Endothelial cell of umbilical vein (primary cell): ENCODE data around the gene TIMM29. TPM values are rescaled to one million over a fixed set of nuclear protein-coding genes. Genes with fewer than 3 reads are reported as not detected.

Experiments
- BruUV-seq: library from RNA; stranded (reverse); fragments of 400-500 nt; replicated peaks from 2 replicates; lab custom pipeline; 2021; lab: Mats Ljungman, UMichigan
- CTCF ChIA-PET: fragments of 300-600, 350-600 bp; sonication (Branson Sonifier 250); formaldehyde crosslinking; loops from one replicate; lab custom pipeline; 2021; ENCODE audit warnings: antibody characterized with exemption, inconsistent platforms; lab: Charles Lee
- POLR2A ChIA-PET: fragments of 300-600, 350-600 bp; sonication (Branson Sonifier 250); formaldehyde crosslinking; loops from one replicate; lab custom pipeline; 2021; ENCODE audit warnings: antibody characterized with exemption, inconsistent platforms; lab: Charles Lee
- DNase-seq: peaks from one replicate; pipeline ENCODE4 v3.0.0-alpha.2; 2011; ENCODE audit warnings: low read depth, low spot score
- FAIRE-seq: peaks from 2 replicates; lab custom pipeline; 2011; peaks lifted over from hg19 to GRCh38; lab: Jason Lieb, UNC
- H2AFZ ChIP-seq: 2 replicates; pipeline ENCODE4 v1.6.0; 2012; ENCODE audit warnings: low read depth, low read length, control low read depth, inconsistent platforms
- H3K27ac ChIP-seq: 2 replicates; pipeline ENCODE4 v1.5.1; 2011; ENCODE audit warnings: low read depth, mild to moderate bottlenecking, control low read depth, low read length, moderate library complexity; ENCODE audit not compliant: insufficient read depth
- H3K27me3 ChIP-seq, 2 experiments: 2 replicates each; pipeline versions ENCODE4 v1.6.0 to v1.6.1; 2011; ENCODE audit warnings: low read length in 2 of 2, mixed read lengths in 1 of 2; ENCODE audit not compliant: control insufficient read depth in 2 of 2, insufficient read depth in 2 of 2
- H3K36me3 ChIP-seq, 2 experiments: 2 replicates in 1 of 2; 3 replicates in 1 of 2; pipeline ENCODE4 v1.5.1; 2011; ENCODE audit warnings: low read length in 2 of 2, mild to moderate bottlenecking in 1 of 2, moderate library complexity in 1 of 2; ENCODE audit not compliant: control insufficient read depth in 2 of 2, insufficient read depth in 2 of 2; ENCODE audit errors: extremely low read depth in 1 of 2
- H3K4me1 ChIP-seq: 3 replicates; pipeline ENCODE4 v1.5.1; 2011; ENCODE audit warnings: mild to moderate bottlenecking, low read length; ENCODE audit not compliant: control insufficient read depth, insufficient read depth; ENCODE audit errors: extremely low read depth
- H3K4me2 ChIP-seq: 2 replicates; pipeline ENCODE4 v1.6.1; 2011; ENCODE audit warnings: low read length, control low read depth, mixed read lengths; ENCODE audit not compliant: insufficient read depth
- H3K4me3 ChIP-seq, 3 experiments: fragments of 200-600 bp in 1 of 3; sonication (generic), shearing (Covaris generic) in 1 of 3; replicated peaks in 1 of 3; 2 replicates each; pipeline ENCODE4 v1.5.1; 2011 to 2016; ENCODE audit warnings: control low read depth in 3 of 3, low read length in 3 of 3, mild to moderate bottlenecking in 2 of 3, inconsistent platforms in 1 of 3, low read depth in 1 of 3, moderate library complexity in 1 of 3; ENCODE audit not compliant: insufficient read depth in 1 of 3
- H3K79me2 ChIP-seq: 2 replicates; pipeline ENCODE4 v1.6.0; 2012; ENCODE audit warnings: low read length, inconsistent platforms; ENCODE audit not compliant: control insufficient read depth, insufficient read depth
- H3K9ac ChIP-seq: replicated peaks from 2 replicates; pipeline ENCODE3; 2011; ENCODE audit warnings: low read length, control low read depth; ENCODE audit not compliant: insufficient read depth; ENCODE audit errors: extremely low read depth
- H3K9me1 ChIP-seq: replicated peaks from 3 replicates; pipeline ENCODE4 v1.6.0; 2011; ENCODE audit warnings: mild to moderate bottlenecking, low read length; ENCODE audit not compliant: control insufficient read depth, insufficient read depth; ENCODE audit errors: extremely low read depth
- H3K9me3 ChIP-seq: replicated peaks from 2 replicates; pipeline ENCODE4 v1.5.1; 2012; ENCODE audit warnings: low read length, inconsistent platforms; ENCODE audit not compliant: control insufficient read depth, insufficient read depth
- H4K20me1 ChIP-seq: replicated peaks from 2 replicates; pipeline ENCODE3; 2011; ENCODE audit warnings: mild to moderate bottlenecking, low read length; ENCODE audit not compliant: control insufficient read depth, insufficient read depth; ENCODE audit errors: extremely low read depth
- CTCF ChIP-seq, 2 donors: IDR thresholded peaks; 1 replicate in 1 of 2; 2 replicates in 1 of 2; pipeline ENCODE4 v1.5.1; 2011; ENCODE audit warnings: low read length in 2 of 2, mild to moderate bottlenecking in 2 of 2, moderate library complexity in 2 of 2, control low read depth in 1 of 2, inconsistent platforms in 1 of 2, low read depth in 1 of 2; ENCODE audit not compliant: insufficient read depth in 1 of 2; ENCODE audit errors: extremely low read depth in 1 of 2
- EZH2 ChIP-seq: IDR thresholded peaks from 2 replicates; pipeline ENCODE4 v1.6.1; 2012; ENCODE audit warnings: borderline replicate concordance, low read depth, mild to moderate bottlenecking, moderate library complexity, low read length, inconsistent platforms; ENCODE audit not compliant: severe bottlenecking
- FOS ChIP-seq: IDR thresholded peaks from 2 replicates; pipeline ENCODE4 v1.6.1; 2011; ENCODE audit warnings: mild to moderate bottlenecking, low read length, moderate library complexity, borderline replicate concordance; ENCODE audit not compliant: insufficient read depth
- GATA2 ChIP-seq: IDR thresholded peaks from 2 replicates; pipeline ENCODE4 v1.7.0; 2011; ENCODE audit warnings: low read depth, mild to moderate bottlenecking, moderate library complexity, mixed read lengths, low read length; ENCODE audit not compliant: insufficient read length, insufficient read depth
- JUN ChIP-seq: IDR thresholded peaks from 2 replicates; pipeline ENCODE4 v1.6.1; 2011; ENCODE audit warnings: borderline replicate concordance, low read depth; ENCODE audit not compliant: insufficient read length, insufficient read depth
- MAX ChIP-seq: IDR thresholded peaks from 2 replicates; pipeline ENCODE4 v1.6.1; 2011; ENCODE audit not compliant: insufficient read depth, insufficient read length
- MYC ChIP-seq: IDR thresholded peaks from one replicate; pipeline ENCODE4 v1.6.1; 2011; ENCODE audit warnings: mild to moderate bottlenecking, low read depth, low read length
- POLR2A ChIP-seq: IDR thresholded peaks from 2 replicates; pipeline ENCODE4 v1.6.1; 2012; ENCODE audit warnings: low read depth, mild to moderate bottlenecking, control low read depth, low read length
- POLR2AphosphoS5 ChIP-seq: IDR thresholded peaks from 2 replicates; pipeline ENCODE4 v1.6.1; 2012; ENCODE audit warnings: low read depth, mild to moderate bottlenecking, control low read depth, low read length, moderate library complexity; ENCODE audit not compliant: insufficient read depth
- dilution Hi-C: fragments of 300-500 bp; cut with MboI; formaldehyde crosslinking; loops from one replicate; pipeline ENCODE4 v1.15.0; 2019; ENCODE audit warnings: low sequenced_read_pairs; ENCODE audit not compliant: extremely low pct_ligation_motif_present
- intact Hi-C: fragments of 100-400 bp; cut with micrococcal nuclease; formaldehyde crosslinking; loops from one replicate; pipeline ENCODE4 v1.10.0; 2022
- polyA plus RNA-seq, 4 experiments: library from polyadenylated mRNA; depleted of rRNA in 3 of 4; stranded (reverse) in 3 of 4; unstranded in 1 of 4; fragments of >200 nt; gene quantifications; 2 replicates each; pipeline versions ENCODE4 v1.2.1 to v1.2.3, GENCODE V29; 2011 to 2012; ENCODE audit warnings: missing spikeins in 1 of 4
- total RNA-seq: library from RNA; stranded (reverse); gene quantifications from 2 replicates; pipeline ENCODE4 v1.2.3, GENCODE V29; 2021

Gene TIMM29
- total and polyA plus RNA-seq, 2 donors (not counting 3 experiments of a cell fraction or from before 2014, with no cell fraction given): 10.7 to 20.6 TPM

- H3K27me3 ChIP-seq: no peaks in the 10 kb centered on the region
- H3K27ac ChIP-seq: no peak overlapping the region
- H3K9ac ChIP-seq: no peak overlapping the region
- no peak overlapping the region for H3K4me2 ChIP-seq
- dilution Hi-C loops: no loop called here
- ChIA-PET POLR2A (no interaction called here), CTCF (interaction anchor here (1.0 to 1.6 kb wide), 5 partner anchors 11 to 98 kb away, joined by 3 to 12 read pairs (median 4); partner anchors contain the start of gene CARM1)
- BruUV-seq: no TSS peak
- H2AFZ ChIP-seq: no peak overlapping the region
- intact Hi-C loops: no loop called here
- FAIRE-seq: peak; percentile 83
- peaks cover 91% of the 10 kb centered on the region for H3K79me2 ChIP-seq
- no peak overlapping the region for H3K4me3 ChIP-seq
- H3K9me1 ChIP-seq: no peaks in the 10 kb centered on the region
- H4K20me1 ChIP-seq: peaks cover 6% of the 10 kb centered on the region
- H3K36me3 ChIP-seq: no peaks in the 10 kb centered on the region
- no peaks in the 10 kb centered on the region for H3K9me3 ChIP-seq
- no peaks in the 10 kb centered on the region for H3K4me1 ChIP-seq
- TF ChIP-seq MAX (no peak), FOS (no peak), EZH2 (no peak), JUN (no peak), GATA2 (no peak), CTCF (IDR thresholded peaks at IDR 0.05; ENCODE audit: extremely low read depth in 1 of 2, insufficient read depth in 1 of 2, low read depth in 1 of 2, low read length in 2 of 2) (no peak), POLR2A (no peak), MYC (no peak), POLR2AphosphoS5 (no peak)
- no peak for DNase-seq
Measured at GRCh38 chr19:10968527-10969135, 40.0 kb downstream of the TIMM29 start.
